ENCODE measurements around the gene ELMO1. TPM values are rescaled to one million over a fixed set of nuclear protein-coding genes. Genes with fewer than 3 reads are reported as not detected.

The ELMO1 gene, protein sequence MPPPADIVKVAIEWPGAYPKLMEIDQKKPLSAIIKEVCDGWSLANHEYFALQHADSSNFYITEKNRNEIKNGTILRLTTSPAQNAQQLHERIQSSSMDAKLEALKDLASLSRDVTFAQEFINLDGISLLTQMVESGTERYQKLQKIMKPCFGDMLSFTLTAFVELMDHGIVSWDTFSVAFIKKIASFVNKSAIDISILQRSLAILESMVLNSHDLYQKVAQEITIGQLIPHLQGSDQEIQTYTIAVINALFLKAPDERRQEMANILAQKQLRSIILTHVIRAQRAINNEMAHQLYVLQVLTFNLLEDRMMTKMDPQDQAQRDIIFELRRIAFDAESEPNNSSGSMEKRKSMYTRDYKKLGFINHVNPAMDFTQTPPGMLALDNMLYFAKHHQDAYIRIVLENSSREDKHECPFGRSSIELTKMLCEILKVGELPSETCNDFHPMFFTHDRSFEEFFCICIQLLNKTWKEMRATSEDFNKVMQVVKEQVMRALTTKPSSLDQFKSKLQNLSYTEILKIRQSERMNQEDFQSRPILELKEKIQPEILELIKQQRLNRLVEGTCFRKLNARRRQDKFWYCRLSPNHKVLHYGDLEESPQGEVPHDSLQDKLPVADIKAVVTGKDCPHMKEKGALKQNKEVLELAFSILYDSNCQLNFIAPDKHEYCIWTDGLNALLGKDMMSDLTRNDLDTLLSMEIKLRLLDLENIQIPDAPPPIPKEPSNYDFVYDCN
- 0.95 TPM in 1 of 2 replicates, not detected in the other for total RNA-seq (2014; rRNA removed; shearing (Covaris generic))

DNA sequence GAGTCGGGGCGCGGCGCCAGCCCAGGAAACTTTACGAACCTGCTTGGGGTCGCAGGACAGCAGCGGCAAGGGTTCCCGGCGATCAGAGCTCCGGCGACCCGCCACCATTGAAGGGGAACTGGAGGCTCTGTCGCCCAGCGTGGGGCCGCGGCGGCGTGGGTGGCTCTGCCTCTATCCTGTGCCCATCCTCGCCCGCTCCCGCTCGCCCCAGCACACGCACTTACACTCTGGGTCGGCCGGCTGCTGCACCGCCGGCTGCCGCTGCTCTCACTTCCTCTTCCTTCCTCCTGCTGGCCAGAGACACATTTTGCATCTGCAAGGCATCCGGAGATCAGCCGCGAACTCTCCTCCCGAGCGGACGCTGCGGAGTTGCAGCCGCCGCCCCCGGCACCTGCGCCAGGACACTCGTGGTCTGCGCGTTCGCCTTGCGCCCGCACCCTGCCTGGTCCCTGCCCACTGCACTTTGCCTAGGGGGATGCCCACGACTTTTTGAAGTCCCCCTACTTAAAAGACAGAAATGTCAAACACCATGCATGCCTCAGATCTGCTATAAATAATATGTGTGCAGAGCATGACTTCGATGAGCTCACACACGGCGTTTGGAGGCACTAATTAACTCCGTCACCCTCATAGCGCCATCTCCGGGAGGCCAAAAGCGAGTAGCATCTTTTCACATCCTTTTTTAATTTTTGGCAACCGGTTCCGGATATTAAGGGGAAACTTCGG lies at the start of gene ELMO1:
Gene ELMO1, minus strand, starts transcription at position 229 of the 726 bp plus-strand sequence. CDS start 106,174 bp downstream, outside the sequence.
- DNase-seq (ENCODE audit: low spot score): peak; percentile 8
- in situ Hi-C loops (cut with HindIII; ENCODE audit: low sequenced_read_pairs): no loop called here

DNA sequence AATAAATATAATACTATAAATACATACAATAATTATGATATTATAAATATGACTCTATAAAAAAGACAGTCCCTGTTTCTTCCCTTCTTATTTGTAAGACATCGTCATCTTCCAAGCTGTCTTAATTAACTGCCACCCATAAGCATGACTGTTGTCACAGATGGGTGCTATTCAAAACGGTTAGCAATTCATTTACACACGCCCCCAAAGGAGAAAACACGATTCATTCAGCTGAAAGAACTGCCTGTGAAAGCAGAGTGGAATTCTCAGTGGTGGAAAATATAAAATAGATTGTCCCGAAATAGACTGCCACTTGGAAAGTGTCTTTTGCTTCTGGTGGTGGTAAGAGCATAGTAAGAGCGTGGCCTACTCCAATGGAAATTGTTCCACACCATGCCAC lies 48.9 kb upstream of the ELMO1 start:
- in situ Hi-C loops (cut with HindIII; ENCODE audit: low sequenced_read_pairs): no loop called here
- no peak for DNase-seq (ENCODE audit: low spot score)

DNA sequence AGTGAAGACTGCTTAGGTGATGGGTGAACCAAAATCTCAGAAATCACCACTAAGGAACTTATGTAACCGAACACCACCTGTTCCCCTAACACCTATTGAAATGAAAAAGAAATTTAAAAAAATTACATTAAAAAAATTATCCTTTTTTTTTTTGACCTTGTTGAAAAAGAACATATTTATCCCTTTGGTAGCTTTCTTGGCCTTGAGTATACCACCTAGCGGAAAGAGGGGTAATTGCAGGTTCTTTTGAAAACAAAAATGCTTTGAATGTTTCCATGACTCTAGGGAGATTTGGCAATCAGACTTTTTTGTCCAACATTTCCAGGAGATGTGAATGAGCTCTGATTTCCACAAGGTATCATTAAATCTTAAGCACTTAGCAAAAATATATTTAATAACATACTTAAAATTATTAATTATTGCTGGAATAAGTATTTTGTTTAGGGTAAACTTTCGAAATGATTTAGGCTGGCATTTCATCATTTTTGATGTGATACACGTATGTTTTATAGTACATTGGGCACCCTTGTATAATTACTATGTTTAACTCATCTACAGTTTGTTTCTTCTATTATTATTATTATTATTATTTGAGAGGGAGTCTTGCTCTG lies 47.0 kb upstream of the ELMO1 start:
- peak; percentile 16 for DNase-seq (ENCODE audit: low spot score)
- in situ Hi-C loops (cut with HindIII; ENCODE audit: low sequenced_read_pairs): no loop called here

DNA sequence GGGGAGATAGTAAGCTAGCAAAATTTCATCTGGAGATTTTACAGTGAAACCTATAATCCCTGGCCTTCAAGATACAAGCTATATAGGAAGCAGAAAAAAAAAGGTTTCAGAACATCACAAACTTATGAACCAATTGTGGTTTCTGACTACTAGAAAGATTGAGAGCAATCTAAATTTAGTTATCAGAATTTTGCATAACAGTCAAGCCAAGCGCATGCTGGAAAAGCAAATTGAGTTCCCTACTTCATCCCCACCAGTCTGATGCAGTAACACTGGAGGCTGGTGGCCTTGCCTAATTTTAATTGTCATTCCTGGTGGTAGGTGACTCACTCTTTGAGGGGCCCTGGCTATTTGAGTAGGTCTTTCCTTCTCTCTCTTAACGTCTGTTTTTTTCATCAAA lies 46.3 kb upstream of the ELMO1 start:
- in situ Hi-C loops (cut with HindIII; ENCODE audit: low sequenced_read_pairs): no loop called here
- no peak for DNase-seq (ENCODE audit: low spot score)

DNA sequence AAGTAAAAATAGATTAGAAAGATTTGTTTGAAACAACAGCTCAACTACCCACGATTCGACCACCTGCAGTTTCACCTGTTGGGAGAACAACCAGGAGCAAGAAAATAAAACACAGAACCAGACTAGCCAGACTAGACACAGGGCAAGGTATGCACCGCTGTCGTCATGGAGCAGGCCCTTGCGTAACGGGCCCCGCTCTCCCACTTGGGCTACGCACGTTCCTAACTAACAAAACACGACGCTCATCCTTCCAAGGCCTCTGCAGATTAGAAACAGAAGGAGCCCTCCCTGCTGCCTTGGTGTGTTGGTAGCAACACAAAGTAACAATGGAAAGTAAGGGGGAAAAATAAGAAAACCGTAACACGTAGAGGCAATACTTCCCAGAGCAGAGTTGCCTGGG lies 45.1 kb upstream of the ELMO1 start:
- in situ Hi-C loops (cut with HindIII; ENCODE audit: low sequenced_read_pairs): no loop called here
- DNase-seq (ENCODE audit: low spot score): no peak

DNA sequence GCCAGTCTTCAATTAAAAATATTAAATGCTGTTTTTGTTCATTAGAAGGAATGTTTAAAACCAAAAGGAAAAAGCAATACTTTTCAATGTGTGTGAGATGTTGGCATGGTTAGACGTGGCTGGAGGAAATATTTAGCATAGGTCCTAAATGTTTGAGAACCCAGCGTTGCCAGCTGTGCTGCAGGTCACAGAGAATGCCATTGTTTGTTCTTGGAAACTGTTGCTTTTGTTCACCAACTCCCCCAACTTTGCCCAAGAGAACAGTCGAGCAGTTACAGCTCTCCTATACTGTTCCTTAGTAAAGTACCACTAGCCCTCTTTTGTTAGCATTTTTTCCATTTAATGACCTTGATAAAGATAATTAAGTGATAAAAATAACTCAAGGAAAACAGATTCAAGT lies 44.5 kb upstream of the ELMO1 start:
- in situ Hi-C loops (cut with HindIII; ENCODE audit: low sequenced_read_pairs): no loop called here
- no peak for DNase-seq (ENCODE audit: low spot score)

DNA sequence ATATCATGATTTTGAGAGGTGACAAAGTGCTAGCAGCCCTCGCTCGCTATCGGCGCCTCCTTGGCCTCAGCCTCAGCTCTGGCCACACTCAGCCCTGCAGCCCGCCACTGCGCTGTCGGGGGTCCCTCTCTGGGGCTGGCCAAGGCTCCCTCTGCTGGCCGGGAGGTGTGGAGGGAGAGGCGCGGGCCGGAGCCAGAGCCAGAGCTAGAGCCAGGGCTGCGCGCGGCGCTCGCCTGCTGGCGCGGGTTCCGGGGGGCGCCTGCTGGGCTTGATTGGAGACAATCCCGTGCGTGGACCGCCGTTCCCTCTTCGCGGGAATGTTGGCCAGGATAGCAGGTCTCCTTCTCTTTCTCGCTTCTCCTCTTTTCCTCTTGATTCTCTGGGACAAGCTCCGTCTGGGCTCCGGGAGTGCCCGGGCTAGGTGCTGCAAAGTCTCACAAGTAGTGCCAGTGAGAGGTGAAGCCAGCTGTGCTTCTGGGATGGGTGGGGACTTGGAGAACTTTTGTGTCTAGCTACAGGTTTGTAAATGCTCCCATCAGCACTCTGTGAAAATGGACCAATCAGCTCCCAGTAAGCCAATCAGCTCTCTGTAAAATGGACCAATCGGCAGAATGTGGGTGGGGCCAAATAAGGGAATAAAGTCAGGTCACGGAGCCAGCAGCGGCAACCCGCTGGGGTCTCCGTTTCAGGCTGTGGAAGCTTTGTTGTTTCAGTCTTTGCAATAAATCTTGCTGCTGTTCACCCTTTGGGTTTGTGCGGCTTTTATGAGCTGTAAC lies 43.4 kb upstream of the ELMO1 start:
- in situ Hi-C loops (cut with HindIII; ENCODE audit: low sequenced_read_pairs): no loop called here
- no peak for DNase-seq (ENCODE audit: low spot score)

DNA sequence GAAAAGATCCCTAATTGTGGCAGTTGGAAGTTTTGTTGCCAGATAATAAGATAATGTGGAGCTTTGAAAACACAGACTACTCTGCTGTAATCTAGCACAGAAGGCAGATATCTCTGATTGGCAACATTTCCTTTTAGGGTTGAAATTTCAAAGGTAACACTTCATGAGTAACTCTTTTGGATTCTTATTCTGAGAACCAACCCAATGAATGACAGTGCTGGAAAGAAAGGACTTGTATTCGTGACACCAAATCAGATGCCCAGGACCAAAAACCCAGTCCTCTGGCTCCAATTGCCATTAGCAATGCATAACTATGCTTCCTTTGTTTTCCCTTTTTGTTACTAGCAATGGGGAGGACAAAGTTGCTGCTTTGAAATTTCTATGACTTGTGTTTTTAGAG lies 41.0 kb upstream of the ELMO1 start:
- DNase-seq (ENCODE audit: low spot score): no peak
- in situ Hi-C loops (cut with HindIII; ENCODE audit: low sequenced_read_pairs): no loop called here

DNA sequence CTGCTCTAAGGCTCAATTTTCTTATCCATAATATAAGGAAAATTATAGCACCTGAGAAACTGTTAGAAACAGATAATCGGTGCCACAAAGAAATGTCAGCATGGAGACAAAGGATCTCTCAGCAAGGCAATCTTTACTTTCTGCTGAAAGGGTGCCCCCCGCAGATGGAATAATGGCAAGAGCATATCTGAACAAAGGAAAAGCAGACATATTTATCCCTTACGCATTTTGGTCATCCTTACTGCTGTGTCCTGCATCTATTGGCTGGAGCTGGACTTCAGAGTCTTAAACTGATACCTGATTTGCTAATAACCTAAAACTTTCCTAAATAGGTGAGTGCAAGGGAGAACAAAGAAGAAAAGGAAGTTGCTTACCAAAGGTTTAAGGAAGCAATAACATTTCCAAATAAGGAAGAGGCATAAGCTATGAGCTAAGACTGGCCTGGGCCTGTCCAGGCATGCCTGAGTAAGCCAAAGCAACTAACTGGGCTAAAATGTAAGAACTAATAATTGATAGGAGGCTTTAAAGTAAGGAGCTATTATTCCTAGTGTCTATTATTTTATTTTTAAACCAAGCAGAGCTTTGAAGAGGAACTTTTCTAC lies 39.6 kb upstream of the ELMO1 start:
- DNase-seq (ENCODE audit: low spot score): no peak
- in situ Hi-C loops (cut with HindIII; ENCODE audit: low sequenced_read_pairs): no loop called here

DNA sequence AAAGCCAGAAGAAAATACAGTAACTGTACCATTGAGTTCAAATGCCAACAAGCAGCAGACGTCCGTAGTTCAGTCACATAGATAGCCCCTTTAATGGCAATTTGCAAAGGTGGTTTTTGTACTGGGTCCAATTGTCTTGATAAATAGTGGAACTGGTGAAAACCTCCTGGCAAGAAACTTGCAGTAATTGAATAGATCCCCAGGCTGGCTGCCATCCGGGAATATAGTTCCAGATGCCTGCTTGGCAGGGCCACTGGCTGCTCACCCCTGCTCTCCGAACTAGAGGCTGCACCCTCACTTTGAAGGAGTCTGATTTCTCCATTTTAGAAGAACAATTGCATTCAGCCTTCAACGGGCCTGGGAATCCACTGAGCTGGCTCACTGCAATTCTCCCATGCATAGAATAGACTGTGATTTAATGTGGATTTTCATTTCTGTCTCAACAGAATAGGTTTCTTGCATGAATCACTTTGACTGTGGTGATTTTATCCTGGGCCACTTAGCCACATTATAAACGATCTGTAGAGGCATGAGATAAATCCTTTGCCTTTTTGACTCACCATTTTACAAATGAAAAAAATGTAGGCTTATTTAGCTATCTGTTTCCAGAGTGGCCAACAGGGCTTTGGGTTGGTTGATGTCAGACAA lies 35.9 kb upstream of the ELMO1 start:
- DNase-seq (ENCODE audit: low spot score): no peak
- in situ Hi-C loops (cut with HindIII; ENCODE audit: low sequenced_read_pairs): no loop called here

DNA sequence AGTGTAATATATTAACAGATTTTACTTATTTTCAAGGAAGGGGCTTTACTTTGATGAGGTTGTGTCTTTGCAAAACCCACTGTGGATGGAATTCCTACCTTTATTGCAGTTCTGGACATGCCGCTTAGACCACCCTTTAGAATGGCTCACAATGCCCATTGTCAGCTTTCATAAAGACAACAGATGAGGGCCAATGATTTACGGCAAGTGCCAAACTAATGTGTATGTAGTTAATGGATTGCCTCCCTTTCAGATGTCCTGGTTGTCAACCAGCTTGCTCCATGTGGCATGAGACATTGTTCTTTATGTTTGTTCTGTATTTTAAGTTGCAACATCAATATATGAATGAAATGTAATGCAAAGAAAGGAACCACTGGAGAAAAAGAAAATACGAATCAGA lies 35.0 kb upstream of the ELMO1 start:
- DNase-seq (ENCODE audit: low spot score): no peak
- in situ Hi-C loops (cut with HindIII; ENCODE audit: low sequenced_read_pairs): no loop called here

DNA sequence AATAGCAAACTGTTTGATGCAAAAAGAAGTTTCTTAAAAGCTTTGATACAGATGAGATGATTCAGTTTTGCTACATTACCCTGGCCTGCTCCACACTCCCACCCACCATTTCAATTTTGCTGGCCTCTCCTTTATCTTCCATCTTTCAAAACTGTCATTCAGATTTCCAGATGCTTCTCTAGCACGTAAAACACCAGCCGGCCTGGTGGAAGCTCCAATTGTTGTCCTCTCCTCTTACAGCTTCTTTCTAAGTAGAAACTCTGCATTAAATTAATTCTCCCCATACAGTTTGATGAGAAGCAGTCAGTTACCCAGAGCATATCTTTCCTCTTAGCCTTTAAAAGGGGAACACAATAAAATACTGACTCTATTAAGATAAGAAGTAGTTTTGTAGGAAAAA lies 34.3 kb upstream of the ELMO1 start:
- no peak for DNase-seq (ENCODE audit: low spot score)
- in situ Hi-C loops (cut with HindIII; ENCODE audit: low sequenced_read_pairs): no loop called here

DNA sequence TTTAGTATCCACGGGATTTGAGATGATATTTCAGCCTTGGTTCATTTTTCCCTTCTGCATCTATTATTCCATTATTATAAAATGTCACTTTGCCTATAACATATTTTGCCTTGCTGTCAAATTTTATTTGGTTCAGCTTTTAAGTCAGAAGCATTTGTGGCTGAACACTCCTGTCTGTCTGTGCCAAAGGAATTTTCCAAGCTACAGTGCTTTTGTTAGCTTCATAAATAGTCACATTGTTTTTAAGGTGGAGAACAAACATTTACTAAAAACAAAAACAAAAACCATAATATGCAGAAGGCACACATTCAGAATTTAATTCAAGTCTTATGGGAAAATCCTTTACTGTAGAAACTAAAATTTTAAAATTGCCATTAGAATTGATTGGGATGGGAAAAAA lies 33.8 kb upstream of the ELMO1 start:
- DNase-seq (ENCODE audit: low spot score): no peak
- in situ Hi-C loops (cut with HindIII; ENCODE audit: low sequenced_read_pairs): no loop called here

DNA sequence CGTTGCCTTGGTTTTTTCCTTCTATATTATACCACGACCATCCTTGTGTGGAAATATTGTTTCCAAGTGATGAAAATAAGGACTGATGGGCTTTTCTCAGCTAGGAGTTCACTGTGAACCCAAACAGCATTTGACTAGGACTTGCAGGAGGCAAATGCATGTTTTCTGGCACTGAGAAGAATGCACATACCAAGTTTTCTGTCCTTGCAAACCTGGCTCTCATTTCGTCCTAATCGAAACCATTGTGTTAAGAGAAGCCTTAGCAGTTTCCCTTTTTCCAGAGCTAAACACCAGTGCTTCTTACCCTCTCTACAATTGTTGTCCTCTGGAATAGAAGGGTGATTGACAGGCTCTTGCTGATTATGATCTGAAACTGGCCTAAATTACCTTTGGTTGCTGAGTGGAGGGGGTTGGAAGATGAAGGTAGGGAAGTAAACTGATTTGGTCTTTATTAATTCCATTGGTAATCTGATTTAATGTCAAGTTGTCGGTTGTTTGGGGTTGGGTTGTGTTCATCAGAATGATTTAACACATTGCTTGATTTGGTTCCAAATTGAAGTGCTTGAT lies 33.1 kb upstream of the ELMO1 start:
- no peak for DNase-seq (ENCODE audit: low spot score)
- in situ Hi-C loops (cut with HindIII; ENCODE audit: low sequenced_read_pairs): no loop called here

DNA sequence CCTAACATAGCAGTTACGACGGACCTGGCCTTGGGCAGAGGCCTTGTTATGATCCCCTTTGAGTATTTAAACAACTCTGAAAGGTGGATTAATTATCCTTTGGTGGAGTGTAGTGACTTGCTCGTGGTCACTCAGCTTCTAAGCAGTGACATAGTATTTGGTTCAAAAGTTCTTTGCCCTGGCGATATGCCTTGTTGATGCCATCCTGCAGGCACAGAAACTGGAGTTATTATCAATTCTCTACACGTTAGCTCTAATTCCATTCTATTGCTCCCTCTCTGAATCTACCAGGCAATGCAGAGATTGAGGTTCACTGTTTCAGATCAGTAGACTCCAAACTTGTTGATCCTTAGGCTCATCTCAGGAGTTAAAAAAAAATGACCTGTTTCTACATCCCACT lies 32.5 kb upstream of the ELMO1 start:
- in situ Hi-C loops (cut with HindIII; ENCODE audit: low sequenced_read_pairs): no loop called here
- no peak for DNase-seq (ENCODE audit: low spot score)

DNA sequence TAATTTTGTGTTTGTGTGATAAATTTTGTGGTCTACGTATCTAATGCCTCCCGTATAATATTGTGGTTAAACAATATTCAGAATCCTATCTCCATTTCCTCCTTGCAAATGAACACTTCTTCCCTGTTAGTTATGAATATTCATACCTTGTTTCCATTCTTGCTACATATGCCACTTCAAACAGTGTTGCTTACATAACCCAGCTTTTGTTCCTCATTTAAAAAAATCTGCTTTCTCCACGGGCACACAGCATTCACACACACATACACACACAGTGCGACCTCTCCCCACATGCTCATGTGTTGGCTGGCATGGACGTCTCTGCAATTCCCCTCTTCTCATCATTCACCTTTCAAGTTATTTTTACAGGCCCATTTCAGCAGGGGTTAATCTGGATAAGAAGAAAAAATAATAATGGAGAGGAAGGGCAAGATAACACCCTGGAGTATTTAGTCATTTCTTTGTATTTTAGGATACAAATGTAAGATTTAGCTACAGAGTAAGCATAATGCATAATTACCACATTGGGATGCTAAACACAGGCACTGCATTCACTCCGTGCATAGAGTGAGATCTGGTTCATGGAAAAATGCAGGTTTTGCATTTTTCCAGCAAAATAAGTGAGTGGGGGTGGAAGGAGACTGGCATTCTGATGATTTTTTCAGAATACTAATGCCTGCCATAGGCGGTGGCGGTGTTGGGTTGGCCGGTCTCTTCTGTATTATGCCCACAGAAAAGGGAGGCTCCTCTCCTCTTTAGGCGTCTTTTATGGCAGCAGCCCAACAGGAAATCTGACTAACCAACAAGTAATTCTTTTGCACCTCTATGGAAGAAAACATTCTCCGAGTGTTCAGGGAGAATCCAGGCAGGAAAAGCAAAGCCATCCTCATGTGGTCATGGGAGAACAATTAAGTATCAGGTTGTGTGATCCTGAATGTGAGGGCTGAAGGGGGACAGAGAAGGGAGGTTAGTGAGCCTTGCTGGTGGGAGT lies 31.7 kb upstream of the ELMO1 start:
- in situ Hi-C loops (cut with HindIII; ENCODE audit: low sequenced_read_pairs): no loop called here
- no peak for DNase-seq (ENCODE audit: low spot score)

Data from G401 (cell line).